GM12891 (cell line): ENCODE results near the gene CTNS.
"Not testable (repeated sequence)": the region's sequence is repeated elsewhere in the genome, so short reads cannot be mapped to it uniquely, and the experiment has no call there.

Source experiments
- POLR2A ChIP-seq: IDR thresholded peaks from 2 replicates; pipeline ENCODE4 v1.6.1; 2011; ENCODE audit warnings: low read depth, low read length, control low read depth
- POLR2AphosphoS5 ChIP-seq: IDR thresholded peaks from 2 replicates; pipeline ENCODE4 v1.6.1; 2011; ENCODE audit warnings: low read depth, low read length, control low read depth
- POU2F2 ChIP-seq: IDR thresholded peaks from 2 replicates; pipeline ENCODE4 v1.6.1; 2011; ENCODE audit warnings: low read depth, mild to moderate bottlenecking, control low read depth, low read length, moderate library complexity

- TF ChIP-seq POLR2A, POLR2AphosphoS5, POU2F2: not testable (repeated sequence)
Measured at GRCh38 chr17:3705718-3705984, 69.1 kb downstream of the CTNS start.
